Hepatocyte (in vitro differentiated cells): ENCODE results near the gene HHEX. TPM values are rescaled to one million over a fixed set of nuclear protein-coding genes. Genes with fewer than 3 reads are reported as not detected.

Experiments used
- DNase-seq: peaks from one replicate; pipeline ENCODE4 v3.0.0-alpha.2; 2016; ENCODE audit warnings: low spot score
- H2AFZ ChIP-seq: fragments of 200-600 bp; sonication (generic); 2 replicates; pipeline ENCODE4 v1.6.0; 2016; ENCODE audit warnings: antibody characterized with exemption, mild to moderate bottlenecking
- H3K27ac ChIP-seq: fragments of 200-600 bp; sonication (generic); 2 replicates; pipeline ENCODE4 v1.5.1; 2016; ENCODE audit warnings: mild to moderate bottlenecking
- H3K27me3 ChIP-seq: fragments of 200-600 bp; sonication (generic); 2 replicates; pipeline ENCODE4 v1.6.1; 2016
- H3K36me3 ChIP-seq: fragments of 200-600 bp; sonication (generic); replicated peaks from 2 replicates; pipeline ENCODE4 v1.5.1; 2016; ENCODE audit warnings: low read depth; ENCODE audit not compliant: insufficient read depth
- H3K4me1 ChIP-seq: fragments of 200-600 bp; sonication (generic); 2 replicates; pipeline ENCODE4 v1.5.1; 2016; ENCODE audit warnings: mild to moderate bottlenecking, moderate library complexity; ENCODE audit not compliant: insufficient read depth
- H3K4me2 ChIP-seq: fragments of 200-600 bp; sonication (generic); 2 replicates; pipeline ENCODE4 v1.6.0; 2016
- H3K4me3 ChIP-seq: fragments of 200-600 bp; sonication (generic); 2 replicates; pipeline ENCODE4 v1.5.1; 2016; ENCODE audit warnings: mild to moderate bottlenecking
- H3K79me2 ChIP-seq: fragments of 200-600 bp; sonication (generic); 2 replicates; pipeline ENCODE4 v1.6.0; 2017; ENCODE audit warnings: mild to moderate bottlenecking
- H3K9me2 ChIP-seq: fragments of 200-600 bp; sonication (generic); replicated peaks from 2 replicates; pipeline ENCODE4 v1.6.0; 2017; ENCODE audit warnings: mild to moderate bottlenecking; ENCODE audit not compliant: insufficient read depth
- H3K9me3 ChIP-seq: fragments of 200-600 bp; sonication (generic); 2 replicates; pipeline ENCODE4 v1.5.1; 2016; ENCODE audit warnings: low read depth, mild to moderate bottlenecking
- H4K20me1 ChIP-seq: fragments of 200-600 bp; sonication (generic); 2 replicates; pipeline ENCODE4 v1.6.0; 2016; ENCODE audit warnings: mild to moderate bottlenecking; ENCODE audit not compliant: insufficient read depth, poor library complexity, severe bottlenecking
- CTCF ChIP-seq: fragments of 200-600 bp; sonication (generic); IDR thresholded peaks from 2 replicates; pipeline ENCODE4 v1.5.1; 2016; ENCODE audit warnings: antibody characterized with exemption, mild to moderate bottlenecking; ENCODE audit not compliant: poor library complexity
- EZH2 ChIP-seq: fragments of 200-600 bp; sonication (generic); IDR thresholded peaks from 2 replicates; pipeline ENCODE4 v1.6.1; 2016; ENCODE audit warnings: antibody characterized with exemption, mild to moderate bottlenecking, borderline replicate concordance
- EZH2phosphoT487 ChIP-seq: fragments of 200-600 bp; sonication (generic); IDR thresholded peaks from one replicate; pipeline ENCODE4 v1.6.1; 2018; ENCODE audit warnings: antibody characterized with exemption, mild to moderate bottlenecking, low read depth, moderate library complexity; ENCODE audit not compliant: unreplicated experiment, severe bottlenecking
- WGBS: methylation state at CpG from one replicate; pipeline ENCODE4 v1.1.6; 2016; ENCODE audit warnings: low lambda C conversion rate; ENCODE audit errors: missing lambda C conversion rate; 5-methylcytosine and 5-hydroxymethylcytosine counted together
- polyA plus RNA-seq: library from polyadenylated mRNA; unstranded; fragments of >200 nt; fragmentation: Nextera tagmentation; extraction: Ambion mirVana; gene quantifications from 2 replicates; pipeline ENCODE4 v1.2.1, GENCODE V29; 2016
- total RNA-seq: library from RNA; depleted of rRNA; stranded (reverse); fragments of >200 nt; gene quantifications from 2 replicates; pipeline ENCODE4 v1.2.3, GENCODE V29; 2014

HHEX gene
- total and polyA plus RNA-seq, 2 experiments from 2014 or later: 15.1 to 18.4 TPM

- DNase-seq: no peak
- H3K9me2 ChIP-seq: no peaks in the 10 kb centered on the region
- no peak overlapping the region for H3K4me3 ChIP-seq
- H3K27ac ChIP-seq: no peak overlapping the region
- H4K20me1 ChIP-seq: no peaks in the 10 kb centered on the region
- WGBS: 78% methylated on average over 10 of the region's 10 CpGs
- no peaks in the 10 kb centered on the region for H3K4me1 ChIP-seq
- H2AFZ ChIP-seq: no peak overlapping the region
- no peaks in the 10 kb centered on the region for H3K27me3 ChIP-seq
- H3K79me2 ChIP-seq: no peaks in the 10 kb centered on the region
- H3K4me2 ChIP-seq: no peak overlapping the region
- no peaks in the 10 kb centered on the region for H3K9me3 ChIP-seq
- H3K36me3 ChIP-seq: no peaks in the 10 kb centered on the region
- TF ChIP-seq CTCF (no peak), EZH2 (no peak), EZH2phosphoT487 (no peak)
Measured at GRCh38 chr10:92712016-92712889, 22.5 kb downstream of the HHEX start.

GRCh38 chr10:92714152-92714845 is 24.5 kb downstream of the HHEX start:
- Histone ChIP-seq H3K4me1 (no peaks in the 10 kb centered on the region), H3K9me2 (no peaks in the 10 kb centered on the region), H3K27ac (no peak overlapping the region), H3K79me2 (no peaks in the 10 kb centered on the region), H3K36me3 (no peaks in the 10 kb centered on the region), H3K4me3 (no peak overlapping the region), H3K9me3 (no peaks in the 10 kb centered on the region), H3K27me3 (peaks cover 4% of the 10 kb centered on the region), H3K4me2 (no peak overlapping the region), H4K20me1 (no peaks in the 10 kb centered on the region), H2AFZ (no peak overlapping the region)
- DNase-seq: no peak
- WGBS: 96% methylated on average over 7 of the region's 7 CpGs
- no peak for TF ChIP-seq EZH2phosphoT487
- TF ChIP-seq CTCF: no peak
- TF ChIP-seq EZH2: no peak

- no peak overlapping the region for H3K4me3 ChIP-seq
- no peaks in the 10 kb centered on the region for H3K4me1 ChIP-seq
- no peak overlapping the region for H3K27ac ChIP-seq
- no peaks in the 10 kb centered on the region for H3K9me2 ChIP-seq
- WGBS: 84% methylated on average over 3 of the region's 3 CpGs
- no peak overlapping the region for H2AFZ ChIP-seq
- DNase-seq: no peak
- peaks cover 6% of the 10 kb centered on the region for H3K27me3 ChIP-seq
- no peaks in the 10 kb centered on the region for H3K79me2 ChIP-seq
- H3K4me2 ChIP-seq: no peak overlapping the region
- no peaks in the 10 kb centered on the region for H4K20me1 ChIP-seq
- no peak for TF ChIP-seq EZH2
- no peaks in the 10 kb centered on the region for H3K9me3 ChIP-seq
- no peaks in the 10 kb centered on the region for H3K36me3 ChIP-seq
Measured at GRCh38 chr10:92714872-92715271, 25.1 kb downstream of the HHEX start.
